Measurements from ENCODE around the gene PLXDC2. TPM values are rescaled to one million over a fixed set of nuclear protein-coding genes. Genes with fewer than 3 reads are reported as not detected.

Gene PLXDC2
- total RNA-seq, 1 experiment from 2014 or later, result 0.20 TPM

GRCh38 chr10:19944911-19945663 lies 128.9 kb downstream of the PLXDC2 start:
- Histone ChIP-seq H3K4me1 (ENCODE audit: control insufficient read depth in 1 of 2, insufficient read depth in 2 of 2, low read length in 2 of 2) (no peaks in the 10 kb centered on the region), H3K27ac (ENCODE audit: low read depth, low read length) (no peak overlapping the region), H3K9me3 (ENCODE audit: control insufficient read depth in 1 of 2, insufficient read depth in 1 of 2, low read depth in 1 of 2, low read length in 2 of 2) (peaks cover 5 to 30% of the 10 kb centered on the region in 2 experiments; a peak in 2 of 4 replicates), H3K4me2 (ENCODE audit: low read length) (no peak overlapping the region), H3K9ac (ENCODE audit: low read length) (no peak overlapping the region), H3K36me3 (ENCODE audit: control insufficient read depth in 1 of 2, insufficient read depth in 2 of 2, low read length in 2 of 2) (no peaks in the 10 kb centered on the region), H3K79me2 (ENCODE audit: insufficient read depth, low read length) (no peaks in the 10 kb centered on the region), H2AFZ (ENCODE audit: low read depth, low read length, poor library complexity, severe bottlenecking) (no peak overlapping the region), H3K27me3 (ENCODE audit: insufficient read depth, low read length) (no peaks in the 10 kb centered on the region), H3K9me2 (ENCODE audit: insufficient read depth) (no peaks in the 10 kb centered on the region), H4K20me1 (ENCODE audit: insufficient read depth) (no peaks in the 10 kb centered on the region), H3K4me3 (replicated peaks in 1 of 2; ENCODE audit: low read depth in 1 of 2, low read length in 2 of 2) (no peak overlapping the region)
- POLR2A ChIA-PET, result no interaction called here
- TF ChIP-seq EZH2phosphoT487 (IDR thresholded peaks at IDR 0.05; ENCODE audit: borderline replicate concordance) (no peak), TCF7L2 (IDR thresholded peaks at IDR 0.05; ENCODE audit: borderline replicate concordance, extremely low read depth, insufficient read depth, insufficient read length) (no peak), SP1 (IDR thresholded peaks at IDR 0.05; ENCODE audit: low read depth) (no peak), EGR1 (IDR thresholded peaks at IDR 0.05; ENCODE audit: low read depth) (no peak), RAD21 (IDR thresholded peaks at IDR 0.05; ENCODE audit: low read depth) (no peak), FOSL1 (IDR thresholded peaks at IDR 0.05; ENCODE audit: low read depth) (no peak), JUND (IDR thresholded peaks at IDR 0.05) (no peak), SIN3A (IDR thresholded peaks at IDR 0.05; ENCODE audit: low read depth) (no peak), ZBTB33 (IDR thresholded peaks at IDR 0.05; ENCODE audit: extremely low read depth, insufficient replicate concordance, low read length) (no peak)
- TF ChIP-seq, protein P1, sequence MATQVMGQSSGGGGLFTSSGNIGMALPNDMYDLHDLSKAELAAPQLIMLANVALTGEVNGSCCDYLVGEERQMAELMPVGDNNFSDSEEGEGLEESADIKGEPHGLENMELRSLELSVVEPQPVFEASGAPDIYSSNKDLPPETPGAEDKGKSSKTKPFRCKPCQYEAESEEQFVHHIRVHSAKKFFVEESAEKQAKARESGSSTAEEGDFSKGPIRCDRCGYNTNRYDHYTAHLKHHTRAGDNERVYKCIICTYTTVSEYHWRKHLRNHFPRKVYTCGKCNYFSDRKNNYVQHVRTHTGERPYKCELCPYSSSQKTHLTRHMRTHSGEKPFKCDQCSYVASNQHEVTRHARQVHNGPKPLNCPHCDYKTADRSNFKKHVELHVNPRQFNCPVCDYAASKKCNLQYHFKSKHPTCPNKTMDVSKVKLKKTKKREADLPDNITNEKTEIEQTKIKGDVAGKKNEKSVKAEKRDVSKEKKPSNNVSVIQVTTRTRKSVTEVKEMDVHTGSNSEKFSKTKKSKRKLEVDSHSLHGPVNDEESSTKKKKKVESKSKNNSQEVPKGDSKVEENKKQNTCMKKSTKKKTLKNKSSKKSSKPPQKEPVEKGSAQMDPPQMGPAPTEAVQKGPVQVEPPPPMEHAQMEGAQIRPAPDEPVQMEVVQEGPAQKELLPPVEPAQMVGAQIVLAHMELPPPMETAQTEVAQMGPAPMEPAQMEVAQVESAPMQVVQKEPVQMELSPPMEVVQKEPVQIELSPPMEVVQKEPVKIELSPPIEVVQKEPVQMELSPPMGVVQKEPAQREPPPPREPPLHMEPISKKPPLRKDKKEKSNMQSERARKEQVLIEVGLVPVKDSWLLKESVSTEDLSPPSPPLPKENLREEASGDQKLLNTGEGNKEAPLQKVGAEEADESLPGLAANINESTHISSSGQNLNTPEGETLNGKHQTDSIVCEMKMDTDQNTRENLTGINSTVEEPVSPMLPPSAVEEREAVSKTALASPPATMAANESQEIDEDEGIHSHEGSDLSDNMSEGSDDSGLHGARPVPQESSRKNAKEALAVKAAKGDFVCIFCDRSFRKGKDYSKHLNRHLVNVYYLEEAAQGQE (IDR thresholded peaks at IDR 0.05; ENCODE audit: low read depth), result no peak
- TF ChIP-seq, protein P2, sequence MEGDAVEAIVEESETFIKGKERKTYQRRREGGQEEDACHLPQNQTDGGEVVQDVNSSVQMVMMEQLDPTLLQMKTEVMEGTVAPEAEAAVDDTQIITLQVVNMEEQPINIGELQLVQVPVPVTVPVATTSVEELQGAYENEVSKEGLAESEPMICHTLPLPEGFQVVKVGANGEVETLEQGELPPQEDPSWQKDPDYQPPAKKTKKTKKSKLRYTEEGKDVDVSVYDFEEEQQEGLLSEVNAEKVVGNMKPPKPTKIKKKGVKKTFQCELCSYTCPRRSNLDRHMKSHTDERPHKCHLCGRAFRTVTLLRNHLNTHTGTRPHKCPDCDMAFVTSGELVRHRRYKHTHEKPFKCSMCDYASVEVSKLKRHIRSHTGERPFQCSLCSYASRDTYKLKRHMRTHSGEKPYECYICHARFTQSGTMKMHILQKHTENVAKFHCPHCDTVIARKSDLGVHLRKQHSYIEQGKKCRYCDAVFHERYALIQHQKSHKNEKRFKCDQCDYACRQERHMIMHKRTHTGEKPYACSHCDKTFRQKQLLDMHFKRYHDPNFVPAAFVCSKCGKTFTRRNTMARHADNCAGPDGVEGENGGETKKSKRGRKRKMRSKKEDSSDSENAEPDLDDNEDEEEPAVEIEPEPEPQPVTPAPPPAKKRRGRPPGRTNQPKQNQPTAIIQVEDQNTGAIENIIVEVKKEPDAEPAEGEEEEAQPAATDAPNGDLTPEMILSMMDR (IDR thresholded peaks at IDR 0.05 in 2 of 3, conservative IDR thresholded peaks at IDR 0.05 in 1 of 3; ENCODE audit: borderline replicate concordance in 1 of 3, insufficient read depth in 1 of 3, low read depth in 2 of 3, low read length in 2 of 3), result no peak
- TF ChIP-seq, protein P3, sequence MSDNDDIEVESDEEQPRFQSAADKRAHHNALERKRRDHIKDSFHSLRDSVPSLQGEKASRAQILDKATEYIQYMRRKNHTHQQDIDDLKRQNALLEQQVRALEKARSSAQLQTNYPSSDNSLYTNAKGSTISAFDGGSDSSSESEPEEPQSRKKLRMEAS (IDR thresholded peaks at IDR 0.05), result no peak
- intact Hi-C loops (cut with micrococcal nuclease), result no loop called here
- ATAC-seq, result no peak
- DNase-seq (ENCODE audit: low read depth, low spot score), result no peak
- CTCF ChIA-PET, result no interaction called here
- no TSS peak for BruUV-seq (replicated peaks)
- RAD21 ChIA-PET (ENCODE audit: low non-redundant PET in 1 of 2, low total read pairs in 2 of 2, uncharacterized antibody in 2 of 2, unreplicated experiment in 2 of 2), result no interaction called here

Data from HCT116 (cell line).